Right lobe of liver (tissue), 6 donors: ENCODE data around the gene SPAAR. TPM values are rescaled to one million over a fixed set of nuclear protein-coding genes. Genes with fewer than 3 reads are reported as not detected.
"Not testable (repeated sequence)": the region's sequence is repeated elsewhere in the genome, so short reads cannot be mapped to it uniquely, and the experiment has no call there.

Experiments used
- ATAC-seq, 4 donors: fragments of 200-7000 bp; cut with Tn5 transposase; one replicate each; pipeline ENCODE4 v1.9.1; 2020; ENCODE audit warnings: mild to moderate bottlenecking in 4 of 4, moderate library complexity in 4 of 4
- DNase-seq, 3 donors: peaks; one replicate each; pipeline ENCODE4 v3.0.0-alpha.2; 2020
- H3K27ac ChIP-seq, 3 donors: fragments of 200-600 bp; one replicate each; pipeline ENCODE4 v1.8.0; 2022
- H3K27me3 ChIP-seq, 2 donors: fragments of 200-600 bp; one replicate each; pipeline ENCODE4 v1.8.0; 2022
- H3K36me3 ChIP-seq, 4 donors: fragments of 200-600 bp; sonication (generic) in 1 of 4; one replicate each; pipeline versions ENCODE4 v1.5.1 to v1.8.0; 2017 to 2022; ENCODE audit warnings: control low read depth in 1 of 4
- H3K4me1 ChIP-seq, 4 donors: fragments of 200-600 bp; sonication (generic) in 1 of 4; one replicate each; pipeline versions ENCODE4 v1.5.1 to v1.8.0; 2017 to 2022; ENCODE audit warnings: control low read depth in 1 of 4
- H3K4me3 ChIP-seq, 3 donors: fragments of 200-600 bp; one replicate each; pipeline ENCODE4 v1.8.0; 2022
- H3K9me3 ChIP-seq, 4 donors: fragments of 200-600 bp; sonication (generic) in 1 of 4; one replicate each; pipeline versions ENCODE4 v1.5.1 to v1.8.0; 2017 to 2022; ENCODE audit warnings: control low read depth in 1 of 4
- CTCF ChIP-seq, 4 donors: fragments of 200-600 bp in 3 of 4; fragments of 450-650 bp in 1 of 4; IDR thresholded peaks; one replicate each; pipeline versions ENCODE4 v1.5.1 to v1.8.0; 2016 to 2022; ENCODE audit warnings: antibody characterized with exemption in 4 of 4, mild to moderate bottlenecking in 2 of 4
- POLR2A ChIP-seq: fragments of 450-650 bp; IDR thresholded peaks from one replicate; pipeline ENCODE4 v1.6.1; 2017; ENCODE audit warnings: antibody characterized with exemption, mild to moderate bottlenecking
- WGBS: methylation state at CpG from one replicate; pipeline ENCODE4 v1.1.6; 2018; ENCODE audit warnings: low coverage, low lambda C conversion rate; ENCODE audit not compliant: insufficient coverage; ENCODE audit errors: missing lambda C conversion rate; 5-methylcytosine and 5-hydroxymethylcytosine counted together
- intact Hi-C, 2 donors: fragments of 100-400 bp; cut with DNase I; formaldehyde crosslinking; loops; one replicate each; pipeline versions ENCODE4 v1.11.2 to v1.14.1; 2022
- total RNA-seq, 6 experiments: library from RNA; depleted of rRNA in 2 of 6; stranded (reverse); fragments of >200 nt in 2 of 6; fragmentation: NEBNext Ultra II Directional in 3 of 6; extraction: Animal tissue kit (Norgen Biotek cat#: 25700) in 3 of 6; gene quantifications; one replicate each; pipeline versions ENCODE4 v1.1.0 to v1.2.4, GENCODE V29; 2016 to 2023
- donor health status: DM: no; HTN: yes; CAD: no.
- donor health status: DM: no; HTN: no; CAD: no.
- donor health status: DM: no; HTN: no; CAD: no.
- donor health status: DM: no; HTN: yes; CAD: no.
- donor health status: DM: no; HTN: yes; CAD: no.

SPAAR gene
- total RNA-seq, 6 experiments from 2014 or later: 0.37 to 1.4 (median 0.84) TPM

GRCh38 chr9:35882263-35882848 is 26.9 kb upstream of the SPAAR start:
- H3K27me3 ChIP-seq: no peaks in the 10 kb centered on the region
- no peak overlapping the region for H3K4me3 ChIP-seq
- TF ChIP-seq POLR2A: no peak
- peak; percentile 90 to 98 (median 98) for TF ChIP-seq CTCF (IDR thresholded peaks at IDR 0.05)
- WGBS: 0% methylated on average over 4 of the region's 4 CpGs
- no peaks in the 10 kb centered on the region for H3K4me1 ChIP-seq
- no peaks in the 10 kb centered on the region for H3K9me3 ChIP-seq
- H3K36me3 ChIP-seq: no peaks in the 10 kb centered on the region
- intact Hi-C loops: loop anchor here in 1 of 2 donors (10.0 kb wide), 2 partner anchors 58 to 88 kb away; partner anchors contain the start of genes FAM221B, NPR2 and TMEM8B
- DNase-seq (peak; percentile 85 to 87 (median 86)), ATAC-seq (peak; percentile 98 to 100 (median 99))
- H3K27ac ChIP-seq: no peak overlapping the region

- ATAC-seq: no peak
- intact Hi-C loops: loop anchor here in 1 of 2 donors (10.0 kb wide), 2 partner anchors 58 to 88 kb away; partner anchors contain the start of genes FAM221B, NPR2 and TMEM8B
These were observed 26.3 kb upstream of the SPAAR start for GRCh38 chr9:35882996-35883395.

GRCh38 chr9:35884908-35885307 is 24.4 kb upstream of the SPAAR start:
- not testable (repeated sequence) for H3K4me3 ChIP-seq, H3K36me3 ChIP-seq, H3K4me1 ChIP-seq, H3K27ac ChIP-seq, DNase-seq, ATAC-seq, H3K27me3 ChIP-seq, H3K9me3 ChIP-seq
- WGBS: 77% methylated on average over 1 of the region's 3 CpGs
- intact Hi-C loops: loop anchor here in 1 of 2 donors (10.0 kb wide), 2 partner anchors 60 to 90 kb away; partner anchors contain the start of genes FAM221B, NPR2 and TMEM8B

More at GRCh38 chr9:35882996-35883395, 26.3 kb upstream of the SPAAR start:
- 50% methylated on average over 3 of the region's 3 CpGs for WGBS
- Histone ChIP-seq H3K27me3 (no peaks in the 10 kb centered on the region), H3K36me3 (no peaks in the 10 kb centered on the region), H3K27ac (no peak overlapping the region), H3K4me1 (no peaks in the 10 kb centered on the region), H3K9me3 (no peaks in the 10 kb centered on the region), H3K4me3 (no peak overlapping the region)
- no peak for TF ChIP-seq CTCF (IDR thresholded peaks at IDR 0.05)
- TF ChIP-seq POLR2A: no peak
- DNase-seq: no peak

GRCh38 chr9:35891646-35892045 is 17.6 kb upstream of the SPAAR start:
- TF ChIP-seq POLR2A (no peak), CTCF (IDR thresholded peaks at IDR 0.05) (no peak)
- 71% methylated on average over 3 of the region's 3 CpGs for WGBS
- no peak overlapping the region for H3K4me3 ChIP-seq
- H3K4me1 ChIP-seq: no peaks in the 10 kb centered on the region
- intact Hi-C loops: no loop called here
- H3K27me3 ChIP-seq: no peaks in the 10 kb centered on the region
- DNase-seq (no peak), ATAC-seq (no peak)
- no peaks in the 10 kb centered on the region for H3K36me3 ChIP-seq
- no peaks in the 10 kb centered on the region for H3K9me3 ChIP-seq
- H3K27ac ChIP-seq: no peak overlapping the region

- intact Hi-C loops: no loop called here
- no peaks in the 10 kb centered on the region for H3K9me3 ChIP-seq
- no peak for ATAC-seq
- WGBS: 86% methylated on average over 1 of the region's 1 CpG
- no peaks in the 10 kb centered on the region for H3K27me3 ChIP-seq
- no peak overlapping the region for H3K4me3 ChIP-seq
- no peak for DNase-seq
- TF ChIP-seq CTCF (IDR thresholded peaks at IDR 0.05): no peak
- TF ChIP-seq POLR2A: no peak
- H3K4me1 ChIP-seq: no peaks in the 10 kb centered on the region
- no peaks in the 10 kb centered on the region for H3K36me3 ChIP-seq
- H3K27ac ChIP-seq: no peak overlapping the region
These were observed 17.2 kb upstream of the SPAAR start for GRCh38 chr9:35892051-35892450.
